ENCODE data around the gene LRP2BP.
A peak's percentile ranks its signal among the peaks of the same experiment; 100 is the strongest.
"Not testable (repeated sequence)": the region's sequence is repeated elsewhere in the genome, so short reads cannot be mapped to it uniquely, and the experiment has no call there.

Gene LRP2BP

GRCh38 chr4:185358959-185359358 lies 36.8 kb downstream of the LRP2BP start:
- no peak for DNase-seq

GRCh38 chr4:185358514-185358913 lies 37.2 kb downstream of the LRP2BP start:
- no peak for DNase-seq

GRCh38 chr4:185357733-185358440 lies 37.8 kb downstream of the LRP2BP start:
- no peak for DNase-seq

- DNase-seq = no peak
These were observed 38.5 kb downstream of the LRP2BP start for GRCh38 chr4:185357211-185357610.

- DNase-seq = no peak
These were observed 43.0 kb downstream of the LRP2BP start for GRCh38 chr4:185352741-185353140.

- DNase-seq = no peak
These were observed 43.5 kb downstream of the LRP2BP start for GRCh38 chr4:185352202-185352601.

GRCh38 chr4:185351691-185352090 lies 44.0 kb downstream of the LRP2BP start:
- DNase-seq = no peak

- no peak for DNase-seq
These were observed 48.6 kb downstream of the LRP2BP start for GRCh38 chr4:185346975-185347601.

- DNase-seq = no peak
These were observed 50.8 kb downstream of the LRP2BP start for GRCh38 chr4:185344743-185345538.

GRCh38 chr4:185343726-185344581 lies 51.8 kb downstream of the LRP2BP start:
- peak; percentile 21 for DNase-seq

- no peak for DNase-seq
These were observed 53.9 kb downstream of the LRP2BP start for GRCh38 chr4:185341841-185342240.

- DNase-seq = no peak
These were observed 54.3 kb downstream of the LRP2BP start for GRCh38 chr4:185341377-185341776.

GRCh38 chr4:185339941-185340340 lies 55.8 kb downstream of the LRP2BP start:
- DNase-seq = no peak

GRCh38 chr4:185335579-185335978 lies 60.1 kb downstream of the LRP2BP start:
- DNase-seq = no peak

- no peak for DNase-seq
These were observed 61.4 kb downstream of the LRP2BP start for GRCh38 chr4:185334326-185334725.

GRCh38 chr4:185332575-185333464 lies 62.9 kb downstream of the LRP2BP start:
- DNase-seq = no peak

GRCh38 chr4:185329879-185330510 lies 65.7 kb downstream of the LRP2BP start:
- DNase-seq = not testable (repeated sequence)

GRCh38 chr4:185328586-185328985 lies 67.1 kb downstream of the LRP2BP start:
- DNase-seq = no peak

GRCh38 chr4:185325721-185326120 lies 70.0 kb downstream of the LRP2BP start:
- not testable (repeated sequence) for DNase-seq

GRCh38 chr4:185324361-185324760 lies 71.4 kb downstream of the LRP2BP start:
- DNase-seq = not testable (repeated sequence)

GRCh38 chr4:185323606-185324005 lies 72.1 kb downstream of the LRP2BP start:
- DNase-seq = no peak

Data from DMS 273 treated with DMSO at 0.1 percent for 48 hours (cell line).